ENCODE results near the gene HS3ST4. TPM values are rescaled to one million over a fixed set of nuclear protein-coding genes. Genes with fewer than 3 reads are reported as not detected.

HS3ST4 gene
- total and polyA plus RNA-seq, 2 donors (not counting 1 experiment from before 2014, with no cell fraction given): not detected

GRCh38 chr16:25914357-25914962 lies 222.7 kb downstream of the HS3ST4 start:
- no peak for TF ChIP-seq EZH2 (IDR thresholded peaks at IDR 0.05; ENCODE audit: borderline replicate concordance, insufficient read depth, low read depth, low read length, poor library complexity, severe bottlenecking)
- no peak for TF ChIP-seq CTCF (IDR thresholded peaks at IDR 0.05)
- no peak overlapping the region for H3K27ac ChIP-seq (ENCODE audit: low read length in 2 of 2)
- H3K36me3 ChIP-seq (replicated peaks in 1 of 2; ENCODE audit: control extremely low read depth in 1 of 2, control insufficient read depth in 1 of 2, extremely low read depth in 1 of 2, insufficient read depth in 2 of 2, low read length in 1 of 2): no peaks in the 10 kb centered on the region
- CTCF ChIA-PET: no interaction called here
- no peak overlapping the region for H3K4me2 ChIP-seq (replicated peaks; ENCODE audit: low read depth, low read length, poor library complexity, severe bottlenecking)
- no peak overlapping the region for H3K4me3 Mint-ChIP-seq
- POLR2A ChIA-PET: no interaction called here
- H3K4me1 ChIP-seq (ENCODE audit: control insufficient read depth in 2 of 2, insufficient read depth in 2 of 2, low read length in 2 of 2): no peaks in the 10 kb centered on the region
- no peak overlapping the region for H3K27ac Mint-ChIP-seq
- H3K9me3 Mint-ChIP-seq (ENCODE audit: insufficient read depth): no peaks in the 10 kb centered on the region
- no peaks in the 10 kb centered on the region for H3K4me1 Mint-ChIP-seq
- no peak overlapping the region for H3K9ac ChIP-seq (ENCODE audit: low read length)
- no peak for DNase-seq
- 86% methylated on average over 7 of the region's 7 CpGs for WGBS (ENCODE audit: insufficient coverage)
- no peak for ATAC-seq (ENCODE audit: low read depth)
- H3K27me3 ChIP-seq (replicated peaks in 1 of 4; ENCODE audit: control extremely low read depth in 1 of 4, control insufficient read depth in 3 of 4, insufficient read depth in 4 of 4, low read length in 3 of 4): no peaks in the 10 kb centered on the region
- no peaks in the 10 kb centered on the region for H3K79me2 ChIP-seq (ENCODE audit: control insufficient read depth, insufficient read depth, low read length)
- no peak overlapping the region for H3K4me3 ChIP-seq (ENCODE audit: control extremely low read depth in 1 of 5, extremely low read depth in 1 of 5, insufficient read depth in 1 of 5, low read depth in 2 of 5, low read length in 4 of 5)
- no peaks in the 10 kb centered on the region for H3K27me3 Mint-ChIP-seq
- no peak overlapping the region for H2AFZ ChIP-seq (ENCODE audit: insufficient read depth, low read depth, low read length, poor library complexity, severe bottlenecking)
- peaks cover 0 to 6% (median 0%) of the 10 kb centered on the region in 3 donors for H3K9me3 ChIP-seq (ENCODE audit: control extremely low read depth in 1 of 3, control insufficient read depth in 2 of 3, insufficient read depth in 1 of 3, low read length in 2 of 3)
- intact Hi-C loops (cut with micrococcal nuclease): no loop called here
- H4K20me1 ChIP-seq (ENCODE audit: control insufficient read depth, insufficient read depth, low read length, poor library complexity, severe bottlenecking): no peaks in the 10 kb centered on the region

GRCh38 chr16:25916037-25916436 lies 224.3 kb downstream of the HS3ST4 start:
- ChIA-PET CTCF (no interaction called here), POLR2A (no interaction called here)
- H3K27me3 Mint-ChIP-seq: no peaks in the 10 kb centered on the region
- no peaks in the 10 kb centered on the region for H3K9me3 Mint-ChIP-seq (ENCODE audit: insufficient read depth)
- no peak overlapping the region for H3K9ac ChIP-seq (ENCODE audit: low read length)
- H3K27ac ChIP-seq (ENCODE audit: low read length in 2 of 2): no peak overlapping the region
- ATAC-seq (ENCODE audit: low read depth) (no peak), DNase-seq (no peak)
- H3K36me3 ChIP-seq (replicated peaks in 1 of 2; ENCODE audit: control extremely low read depth in 1 of 2, control insufficient read depth in 1 of 2, extremely low read depth in 1 of 2, insufficient read depth in 2 of 2, low read length in 1 of 2): no peaks in the 10 kb centered on the region
- H3K27ac Mint-ChIP-seq: no peak overlapping the region
- no peak overlapping the region for H2AFZ ChIP-seq (ENCODE audit: insufficient read depth, low read depth, low read length, poor library complexity, severe bottlenecking)
- no peak overlapping the region for H3K4me3 ChIP-seq (ENCODE audit: control extremely low read depth in 1 of 5, extremely low read depth in 1 of 5, insufficient read depth in 1 of 5, low read depth in 2 of 5, low read length in 4 of 5)
- H3K9me3 ChIP-seq (ENCODE audit: control extremely low read depth in 1 of 3, control insufficient read depth in 2 of 3, insufficient read depth in 1 of 3, low read length in 2 of 3): peaks cover 0 to 6% (median 0%) of the 10 kb centered on the region in 3 donors
- H3K27me3 ChIP-seq (replicated peaks in 1 of 4; ENCODE audit: control extremely low read depth in 1 of 4, control insufficient read depth in 3 of 4, insufficient read depth in 4 of 4, low read length in 3 of 4): no peaks in the 10 kb centered on the region
- intact Hi-C loops (cut with micrococcal nuclease): no loop called here
- WGBS (ENCODE audit: insufficient coverage): 27% methylated on average over 4 of the region's 4 CpGs
- H3K79me2 ChIP-seq (ENCODE audit: control insufficient read depth, insufficient read depth, low read length): no peaks in the 10 kb centered on the region
- H3K4me1 ChIP-seq (ENCODE audit: control insufficient read depth in 2 of 2, insufficient read depth in 2 of 2, low read length in 2 of 2): no peaks in the 10 kb centered on the region
- H3K4me3 Mint-ChIP-seq: no peak overlapping the region
- no peak overlapping the region for H3K4me2 ChIP-seq (replicated peaks; ENCODE audit: low read depth, low read length, poor library complexity, severe bottlenecking)
- no peaks in the 10 kb centered on the region for H4K20me1 ChIP-seq (ENCODE audit: control insufficient read depth, insufficient read depth, low read length, poor library complexity, severe bottlenecking)
- H3K4me1 Mint-ChIP-seq: no peaks in the 10 kb centered on the region
- no peak for TF ChIP-seq CTCF (IDR thresholded peaks at IDR 0.05)

All from B cell (primary cell).